Right ventricle myocardium inferior (tissue), 1 donor: ENCODE results near the gene SLC17A8. TPM values are rescaled to one million over a fixed set of nuclear protein-coding genes. Genes with fewer than 3 reads are reported as not detected.

Experiments
- ATAC-seq: fragments of 200-7000 bp; cut with Tn5 transposase; one replicate; pipeline ENCODE4 v1.9.1; 2020; ENCODE audit warnings: mild to moderate bottlenecking, moderate library complexity
- DNase-seq: peaks from one replicate; pipeline ENCODE4 v3.0.0; 2021; ENCODE audit errors: missing footprints
- intact Hi-C: fragments of 100-400 bp; cut with DNase I; formaldehyde crosslinking; loops from one replicate; pipeline ENCODE4 v1.11.0; 2022
- total RNA-seq: library from RNA; stranded (reverse); fragmentation: NEBNext Ultra II Directional; extraction: Animal tissue kit (Norgen Biotek cat#: 25700); gene quantifications from one replicate; pipeline ENCODE4 v1.2.1, GENCODE V29; 2021
- donor health status: DM: no; HTN: yes; CAD: no; lungs with severe emphysema.

SLC17A8 gene
- total RNA-seq, 1 donor from 2014 or later, result not detected

- intact Hi-C loops, result no loop called here
- DNase-seq, result no peak
- ATAC-seq, result no peak
Measured at GRCh38 chr12:100455896-100456295, 99.0 kb downstream of the SLC17A8 start.

GRCh38 chr12:100458191-100458590 lies 101.3 kb downstream of the SLC17A8 start:
- DNase-seq (no peak), ATAC-seq (no peak)
- intact Hi-C loops, result no loop called here

GRCh38 chr12:100460702-100461101 lies 103.8 kb downstream of the SLC17A8 start:
- intact Hi-C loops, result no loop called here
- DNase-seq (no peak), ATAC-seq (no peak)

GRCh38 chr12:100461330-100461973 lies 104.6 kb downstream of the SLC17A8 start:
- DNase-seq, result no peak
- no peak for ATAC-seq
- intact Hi-C loops, result no loop called here

- intact Hi-C loops, result no loop called here
- ATAC-seq, result no peak
- no peak for DNase-seq
Measured at GRCh38 chr12:100463661-100464060, 106.8 kb downstream of the SLC17A8 start.

GRCh38 chr12:100464529-100464928 lies 107.7 kb downstream of the SLC17A8 start:
- no peak for ATAC-seq
- intact Hi-C loops, result no loop called here
- DNase-seq, result no peak

GRCh38 chr12:100468126-100468525 lies 111.3 kb downstream of the SLC17A8 start:
- no peak for DNase-seq
- intact Hi-C loops, result no loop called here
- no peak for ATAC-seq

Other genes with a start within 250 kb of the SLC17A8 start
- gene BLTP3B, start 214.2 kb upstream of the SLC17A8 start, total RNA-seq, result 10.7 TPM
- gene ACTR6, start 156.3 kb upstream of the SLC17A8 start, total RNA-seq, result 19.4 TPM
- gene DEPDC4, start 90.0 kb upstream of the SLC17A8 start, total RNA-seq, result 0.81 TPM
- gene SCYL2, start 89.9 kb upstream of the SLC17A8 start, total RNA-seq, result 30.5 TPM
- not detected for gene NR1H4, start 116.8 kb downstream of the SLC17A8 start, total RNA-seq
- gene GAS2L3, start 216.6 kb downstream of the SLC17A8 start, total RNA-seq, result 2.7 TPM